GM06990 (cell line): Measurements from ENCODE around the gene MAFF.

Source experiments
- DNase-seq: peaks from one replicate; pipeline ENCODE4 v3.0.0-alpha.2; 2011; ENCODE audit not compliant: insufficient read length; ENCODE audit errors: extremely low read depth
- H3K27me3 ChIP-seq: replicated peaks from 2 replicates; pipeline ENCODE4 v1.6.0; 2011; ENCODE audit warnings: low read length; ENCODE audit not compliant: control insufficient read depth, insufficient read depth
- H3K36me3 ChIP-seq: 2 replicates; pipeline ENCODE4 v1.5.1; 2011; ENCODE audit warnings: low read length; ENCODE audit not compliant: control insufficient read depth, insufficient read depth
- H3K4me3 ChIP-seq: replicated peaks from 2 replicates; pipeline ENCODE4 v1.5.1; 2011; ENCODE audit warnings: low read depth, mild to moderate bottlenecking, control low read depth, low read length
- CTCF ChIP-seq: IDR thresholded peaks from 2 replicates; pipeline ENCODE4 v1.5.1; 2011; ENCODE audit warnings: low read length, control low read depth, mild to moderate bottlenecking, inconsistent platforms; ENCODE audit not compliant: insufficient read depth, poor library complexity, severe bottlenecking

Gene MAFF

GRCh38 chr22:38240734-38241252 lies 39.0 kb downstream of the MAFF start:
- Histone ChIP-seq H3K4me3 (no peak overlapping the region), H3K27me3 (no peaks in the 10 kb centered on the region), H3K36me3 (peaks cover 9% of the 10 kb centered on the region)
- TF ChIP-seq CTCF: no peak
- no peak for DNase-seq

GRCh38 chr22:38243007-38243765 lies 41.4 kb downstream of the MAFF start:
- Histone ChIP-seq H3K4me3 (no peak overlapping the region), H3K27me3 (no peaks in the 10 kb centered on the region), H3K36me3 (peaks cover 9% of the 10 kb centered on the region)
- DNase-seq: no peak
- no peak for TF ChIP-seq CTCF

- H3K36me3 ChIP-seq: peaks cover 9% of the 10 kb centered on the region
- no peak for DNase-seq
- no peak overlapping the region for H3K4me3 ChIP-seq
- H3K27me3 ChIP-seq: no peaks in the 10 kb centered on the region
- TF ChIP-seq CTCF: no peak
These were observed 42.3 kb downstream of the MAFF start for GRCh38 chr22:38244106-38244505.

- H3K4me3 ChIP-seq: no peak overlapping the region
- no peaks in the 10 kb centered on the region for H3K27me3 ChIP-seq
- no peak for TF ChIP-seq CTCF
- no peak for DNase-seq
- H3K36me3 ChIP-seq: peaks cover 9% of the 10 kb centered on the region
These were observed 44.4 kb downstream of the MAFF start for GRCh38 chr22:38246046-38246658.

- Histone ChIP-seq H3K36me3 (peaks cover 9% of the 10 kb centered on the region), H3K4me3 (no peak overlapping the region), H3K27me3 (no peaks in the 10 kb centered on the region)
- no peak for DNase-seq
- no peak for TF ChIP-seq CTCF
These were observed 44.9 kb downstream of the MAFF start for GRCh38 chr22:38246692-38247091.
